Measurements from ENCODE around the gene ITGB7. TPM values are rescaled to one million over a fixed set of nuclear protein-coding genes. Genes with fewer than 3 reads are reported as not detected.

ITGB7 gene
- total RNA-seq, 1 donor from 2014 or later: not detected

DNA sequence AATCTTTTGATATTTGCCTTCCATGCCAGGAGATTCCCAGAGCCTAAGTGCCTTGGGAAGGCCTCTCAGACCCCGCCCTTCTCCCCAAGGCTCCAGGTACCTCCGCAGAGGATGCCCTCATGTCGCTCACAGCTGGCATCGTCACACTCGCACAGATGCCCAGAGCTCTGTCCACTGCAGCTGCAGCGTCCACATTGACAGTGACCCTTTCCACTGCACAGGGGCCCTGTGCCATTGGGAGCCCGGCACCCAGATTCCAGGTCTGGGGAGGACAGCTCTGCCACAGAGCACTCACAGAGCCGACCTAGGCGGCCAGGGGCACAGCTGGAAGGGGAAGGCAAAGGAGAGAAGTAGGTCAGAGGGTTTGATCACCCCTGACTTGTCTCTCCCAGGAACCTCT, 14.0 kb downstream of the ITGB7 start:
- Mint-ChIP-seq H3K4me3 (ENCODE audit: unreplicated experiment) (no peak overlapping the region), H3K27ac (ENCODE audit: unreplicated experiment) (no peak overlapping the region), H3K27me3 (ENCODE audit: unreplicated experiment) (peaks cover 20% of the 10 kb centered on the region)

DNA sequence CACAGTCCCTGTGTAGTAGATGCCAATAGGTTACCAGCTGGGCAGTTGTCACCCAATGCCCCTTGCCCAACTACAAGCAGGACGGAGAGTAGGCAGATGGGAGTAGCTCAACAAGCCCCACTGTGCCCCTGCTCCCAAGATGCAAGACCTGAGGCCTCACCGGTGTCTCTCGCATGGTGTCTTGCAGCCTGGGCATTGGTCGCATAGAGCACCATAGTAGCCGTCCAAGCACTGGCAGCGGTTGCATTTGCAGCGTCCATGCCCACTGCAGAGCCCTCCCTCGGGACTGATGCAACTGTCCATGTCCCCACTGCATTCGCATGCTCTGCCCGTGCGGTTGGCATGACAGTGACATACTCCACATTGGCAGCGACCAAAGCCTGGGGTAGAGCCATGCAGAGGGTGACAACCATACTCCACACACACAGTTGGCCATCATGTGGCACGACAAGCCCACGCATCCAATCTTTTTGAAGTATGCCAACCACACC, 14.5 kb downstream of the ITGB7 start:
- Mint-ChIP-seq H3K9me3 (ENCODE audit: unreplicated experiment) (peaks cover 3% of the 10 kb centered on the region), H3K4me3 (ENCODE audit: unreplicated experiment) (no peak overlapping the region), H3K27ac (ENCODE audit: unreplicated experiment) (no peak overlapping the region), H3K36me3 (ENCODE audit: unreplicated experiment) (no peaks in the 10 kb centered on the region), H3K27me3 (ENCODE audit: unreplicated experiment) (peaks cover 17% of the 10 kb centered on the region), H3K4me1 (ENCODE audit: low read depth, unreplicated experiment) (peaks cover 2% of the 10 kb centered on the region)
- DNase-seq: no peak
- TF ChIP-seq, protein P1, sequence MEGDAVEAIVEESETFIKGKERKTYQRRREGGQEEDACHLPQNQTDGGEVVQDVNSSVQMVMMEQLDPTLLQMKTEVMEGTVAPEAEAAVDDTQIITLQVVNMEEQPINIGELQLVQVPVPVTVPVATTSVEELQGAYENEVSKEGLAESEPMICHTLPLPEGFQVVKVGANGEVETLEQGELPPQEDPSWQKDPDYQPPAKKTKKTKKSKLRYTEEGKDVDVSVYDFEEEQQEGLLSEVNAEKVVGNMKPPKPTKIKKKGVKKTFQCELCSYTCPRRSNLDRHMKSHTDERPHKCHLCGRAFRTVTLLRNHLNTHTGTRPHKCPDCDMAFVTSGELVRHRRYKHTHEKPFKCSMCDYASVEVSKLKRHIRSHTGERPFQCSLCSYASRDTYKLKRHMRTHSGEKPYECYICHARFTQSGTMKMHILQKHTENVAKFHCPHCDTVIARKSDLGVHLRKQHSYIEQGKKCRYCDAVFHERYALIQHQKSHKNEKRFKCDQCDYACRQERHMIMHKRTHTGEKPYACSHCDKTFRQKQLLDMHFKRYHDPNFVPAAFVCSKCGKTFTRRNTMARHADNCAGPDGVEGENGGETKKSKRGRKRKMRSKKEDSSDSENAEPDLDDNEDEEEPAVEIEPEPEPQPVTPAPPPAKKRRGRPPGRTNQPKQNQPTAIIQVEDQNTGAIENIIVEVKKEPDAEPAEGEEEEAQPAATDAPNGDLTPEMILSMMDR (IDR thresholded peaks at IDR 0.05; ENCODE audit: partially characterized antibody, unreplicated experiment): no peak

More for the DNA sequence above, 14.0 kb downstream of the ITGB7 start:
- H3K4me1 Mint-ChIP-seq (ENCODE audit: low read depth, unreplicated experiment): peaks cover 2% of the 10 kb centered on the region
- TF ChIP-seq, protein P1 (IDR thresholded peaks at IDR 0.05; ENCODE audit: partially characterized antibody, unreplicated experiment): no peak
- peaks cover 3% of the 10 kb centered on the region for H3K9me3 Mint-ChIP-seq (ENCODE audit: unreplicated experiment)
- no peak for DNase-seq
- H3K36me3 Mint-ChIP-seq (ENCODE audit: unreplicated experiment): no peaks in the 10 kb centered on the region

DNA sequence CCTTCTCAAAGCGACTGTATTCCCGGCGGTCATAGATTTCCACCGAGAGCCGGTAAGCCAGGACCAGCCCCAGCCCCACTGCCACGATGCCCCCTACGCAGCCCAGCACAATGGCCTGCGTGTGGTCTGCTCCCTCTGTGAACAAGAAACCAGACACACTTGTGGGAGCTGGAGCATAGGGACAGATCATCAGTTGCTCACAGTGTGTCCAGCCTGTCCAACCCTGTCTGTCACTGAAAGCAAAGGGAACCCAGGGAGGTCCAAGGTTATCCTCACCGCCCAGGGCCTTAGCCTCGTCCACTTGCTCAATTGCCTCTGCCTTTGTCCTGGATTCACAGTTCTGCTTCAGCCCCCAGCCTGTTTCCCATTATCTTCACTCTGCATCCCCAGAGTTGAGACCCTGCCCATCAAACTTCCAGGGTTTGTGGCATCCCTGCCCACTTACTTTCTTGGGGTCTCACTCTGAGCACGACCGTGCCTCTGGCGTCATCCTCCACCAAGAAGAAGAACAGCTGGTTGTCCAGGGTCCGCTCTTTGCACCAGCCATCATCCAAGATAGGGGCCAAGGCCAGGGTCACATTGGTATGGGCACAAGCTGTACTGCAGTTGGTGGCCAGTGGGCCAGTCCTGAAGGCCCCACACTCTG, 15.0 kb downstream of the ITGB7 start:
- Mint-ChIP-seq H3K27ac (ENCODE audit: unreplicated experiment) (no peak overlapping the region), H3K27me3 (ENCODE audit: unreplicated experiment) (peaks cover 14% of the 10 kb centered on the region), H3K4me3 (ENCODE audit: unreplicated experiment) (no peak overlapping the region), H3K4me1 (ENCODE audit: low read depth, unreplicated experiment) (peaks cover 2% of the 10 kb centered on the region), H3K36me3 (ENCODE audit: unreplicated experiment) (no peaks in the 10 kb centered on the region), H3K9me3 (ENCODE audit: unreplicated experiment) (peaks cover 3% of the 10 kb centered on the region)
- TF ChIP-seq, protein P1 (IDR thresholded peaks at IDR 0.05; ENCODE audit: partially characterized antibody, unreplicated experiment): no peak
- no peak for DNase-seq

DNA sequence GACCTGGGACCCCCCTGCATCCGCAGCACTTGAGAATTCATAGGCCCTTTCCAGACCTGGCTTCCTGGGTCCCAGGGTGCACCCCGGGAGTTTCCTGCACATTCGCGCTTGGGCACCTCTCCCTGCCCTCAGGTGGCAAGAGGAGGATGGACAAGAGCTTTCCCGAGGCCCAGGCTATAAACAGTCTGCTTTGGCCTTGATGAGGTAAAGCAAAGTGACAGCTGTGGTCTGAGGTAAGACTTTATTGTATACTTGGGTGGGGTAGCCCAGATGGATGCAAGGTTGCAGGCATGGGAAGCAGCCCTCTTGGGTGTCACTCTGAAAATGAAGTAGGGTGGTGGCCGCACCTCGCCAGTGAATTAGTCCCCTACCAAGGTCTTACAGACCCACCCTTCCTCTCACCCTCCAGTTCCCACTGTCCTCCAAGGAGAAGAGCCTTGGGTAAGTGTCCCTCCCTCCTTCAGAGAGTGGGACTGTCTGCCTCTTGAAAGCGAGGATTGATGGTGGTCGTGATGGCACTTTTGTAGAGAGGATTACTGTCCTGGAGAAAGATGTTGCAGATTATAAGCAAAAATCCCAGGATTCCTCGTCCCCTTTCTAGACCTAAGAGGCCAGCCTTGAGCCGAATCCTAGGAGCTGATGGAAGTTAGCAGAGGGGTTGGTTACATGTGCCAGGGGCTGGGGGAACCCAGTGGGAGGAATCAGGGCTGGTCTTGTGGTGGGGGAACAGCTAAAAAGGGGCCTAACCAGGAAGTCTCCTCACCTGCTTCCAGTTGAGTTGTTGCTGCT, 15.8 kb downstream of the ITGB7 start:
- DNase-seq: no peak
- Mint-ChIP-seq H3K27me3 (ENCODE audit: unreplicated experiment) (peaks cover 13% of the 10 kb centered on the region), H3K36me3 (ENCODE audit: unreplicated experiment) (no peaks in the 10 kb centered on the region), H3K4me3 (ENCODE audit: unreplicated experiment) (no peak overlapping the region), H3K9me3 (ENCODE audit: unreplicated experiment) (peaks cover 3% of the 10 kb centered on the region), H3K27ac (ENCODE audit: unreplicated experiment) (no peak overlapping the region), H3K4me1 (ENCODE audit: low read depth, unreplicated experiment) (peaks cover 2% of the 10 kb centered on the region)
- TF ChIP-seq, protein P1 (IDR thresholded peaks at IDR 0.05; ENCODE audit: partially characterized antibody, unreplicated experiment): no peak
